Measurements from ENCODE around the gene NLRX1. TPM values are rescaled to one million over a fixed set of nuclear protein-coding genes. Genes with fewer than 3 reads are reported as not detected.

NLRX1 gene
- total and polyA plus RNA-seq, 5 experiments from 2014 or later = 4.0 to 10.9 (median 10.3) TPM

- POLR2A ChIA-PET = interaction anchor here (0.5 to 1.2 kb wide), 4 partner anchors 12 to 361 kb away, joined by 3 to 10 read pairs (median 4); no protein-coding TSS in a partner anchor
- Mint-ChIP-seq H3K36me3 (peaks cover 4 to 35% (median 12%) of the 10 kb centered on the region in 3 donors), H3K9me3 (no peaks in the 10 kb centered on the region), H3K27me3 (no peaks in the 10 kb centered on the region), H3K27ac (peak overlapping the region; percentile 6 to 93 (median 73)), H3K4me3 (peak overlapping the region; percentile 20 to 83 (median 66)), H3K4me1 (peaks cover 17 to 56% (median 50%) of the 10 kb centered on the region in 4 donors)
- DNase-seq (no peak), ATAC-seq (no peak)
These were observed 60.8 kb downstream of the NLRX1 start for GRCh38 chr11:119229288-119229672.

GRCh38 chr11:119229741-119230140, 61.2 kb downstream of the NLRX1 start:
- Mint-ChIP-seq H3K27me3 (no peaks in the 10 kb centered on the region), H3K36me3 (peaks cover 4 to 36% (median 14%) of the 10 kb centered on the region in 3 donors), H3K4me1 (peaks cover 19 to 56% (median 46%) of the 10 kb centered on the region in 4 donors), H3K9me3 (no peaks in the 10 kb centered on the region), H3K4me3 (peak overlapping the region in 1 of 10 donors; percentile 71), H3K27ac (peak overlapping the region in 4 of 10 donors; percentile 57 to 93 (median 72))
- POLR2A ChIA-PET = interaction anchor here (0.5 to 1.2 kb wide), 3 partner anchors 11 to 48 kb away, joined by 3 to 10 read pairs (median 4); no protein-coding TSS in a partner anchor
- ATAC-seq = no peak
- DNase-seq = no peak

Other genes starting within 250 kb of the NLRX1 start
- 100 to 1,000 TPM; 283 TPM for gene BCL9L, start 242.8 kb upstream of the NLRX1 start, total RNA-seq
- 1 to 10 TPM; 3.1 to 8.7 (median 4.3) TPM for gene BCL9L, start 242.8 kb upstream of the NLRX1 start, polyA plus RNA-seq
- gene UPK2, start 212.4 kb upstream of the NLRX1 start, total RNA-seq = under 1 TPM in 1 of 2 experiments, not detected in 1; 0.52 TPM
- under 1 TPM in 1 of 3 donors, not detected in 2; 0.22 TPM for gene UPK2, start 212.4 kb upstream of the NLRX1 start, polyA plus RNA-seq
- gene FOXR1, start 197.0 kb upstream of the NLRX1 start, total RNA-seq = not detected
- not detected for gene FOXR1, start 197.0 kb upstream of the NLRX1 start, polyA plus RNA-seq
- gene CENATAC, start 170.6 kb upstream of the NLRX1 start, total RNA-seq = 100 to 1,000 TPM; 141 to 144 TPM
- 1 to 10 TPM; 6.1 to 9.1 (median 8.7) TPM for gene CENATAC, start 170.6 kb upstream of the NLRX1 start, polyA plus RNA-seq
- gene RPS25, start 150.4 kb upstream of the NLRX1 start, total RNA-seq = 1,000 to 10,000 TPM; 2,469 to 2,482 TPM
- gene RPS25, start 150.4 kb upstream of the NLRX1 start, polyA plus RNA-seq = 1,000 to 10,000 TPM; 5,252 to 6,742 (median 6,279) TPM
- gene TRAPPC4, start 150.0 kb upstream of the NLRX1 start, total RNA-seq = 100 to 1,000 TPM; 100 to 109 TPM
- 10 to 100 TPM; 73.0 to 97.6 (median 86.1) TPM for gene TRAPPC4, start 150.0 kb upstream of the NLRX1 start, polyA plus RNA-seq
- 10 to 100 TPM; 15.3 to 17.1 TPM for gene SLC37A4, start 137.8 kb upstream of the NLRX1 start, total RNA-seq
- gene SLC37A4, start 137.8 kb upstream of the NLRX1 start, polyA plus RNA-seq = 10 to 100 TPM in 2 of 3 donors, 1 to 10 TPM in 1; 9.7 to 12.8 (median 12.1) TPM
- 10 to 100 TPM; 65.1 to 69.6 TPM for gene HYOU1, start 111.5 kb upstream of the NLRX1 start, total RNA-seq
- gene HYOU1, start 111.5 kb upstream of the NLRX1 start, polyA plus RNA-seq = 10 to 100 TPM; 14.1 to 17.1 (median 15.8) TPM
- 10 to 100 TPM; 63.3 to 68.0 TPM for gene VPS11, start 100.9 kb upstream of the NLRX1 start, total RNA-seq
- gene VPS11, start 100.9 kb upstream of the NLRX1 start, polyA plus RNA-seq = 10 to 100 TPM; 43.2 to 58.4 (median 44.8) TPM
- 1 to 10 TPM; 6.9 to 8.0 TPM for gene HMBS, start 83.8 kb upstream of the NLRX1 start, total RNA-seq
- 10 to 100 TPM; 20.0 to 32.7 (median 24.3) TPM for gene HMBS, start 83.8 kb upstream of the NLRX1 start, polyA plus RNA-seq
- gene DPAGT1, start 66.9 kb upstream of the NLRX1 start, total RNA-seq = 10 to 100 TPM; 29.0 to 37.5 TPM
- gene DPAGT1, start 66.9 kb upstream of the NLRX1 start, polyA plus RNA-seq = 10 to 100 TPM; 28.7 to 30.8 (median 29.0) TPM
- 10 to 100 TPM; 27.0 to 27.8 TPM for gene C2CD2L, start 61.4 kb upstream of the NLRX1 start, total RNA-seq
- gene C2CD2L, start 61.4 kb upstream of the NLRX1 start, polyA plus RNA-seq = 1 to 10 TPM; 3.4 to 10.0 (median 4.0) TPM
- gene HINFP, start 47.1 kb upstream of the NLRX1 start, total RNA-seq = 10 to 100 TPM; 66.0 to 68.6 TPM
- 10 to 100 TPM in 1 of 3 donors, 1 to 10 TPM in 2; 7.3 to 24.9 (median 7.5) TPM for gene HINFP, start 47.1 kb upstream of the NLRX1 start, polyA plus RNA-seq
- not detected for gene ABCG4, start 19.7 kb upstream of the NLRX1 start, total RNA-seq
- gene ABCG4, start 19.7 kb upstream of the NLRX1 start, polyA plus RNA-seq = not detected
- gene NHERF4, start 16.8 kb downstream of the NLRX1 start, total RNA-seq = under 1 TPM; 0.42 to 0.55 TPM
- not detected for gene NHERF4, start 16.8 kb downstream of the NLRX1 start, polyA plus RNA-seq
- gene CBL, start 37.6 kb downstream of the NLRX1 start, total RNA-seq = 10 to 100 TPM; 46.9 to 51.6 TPM
- 10 to 100 TPM; 11.5 to 16.1 (median 12.2) TPM for gene CBL, start 37.6 kb downstream of the NLRX1 start, polyA plus RNA-seq
- gene MCAM, start 148.4 kb downstream of the NLRX1 start, total RNA-seq = under 1 TPM; 0.33 to 0.55 TPM
- gene MCAM, start 148.4 kb downstream of the NLRX1 start, polyA plus RNA-seq = 1 to 10 TPM in 1 of 3 donors, under 1 TPM in 2; 0.35 to 1.2 (median 0.65) TPM
- 10 to 100 TPM; 19.8 to 21.1 TPM for gene RNF26, start 165.8 kb downstream of the NLRX1 start, total RNA-seq
- 10 to 100 TPM; 37.0 to 45.9 (median 39.6) TPM for gene RNF26, start 165.8 kb downstream of the NLRX1 start, polyA plus RNA-seq
- not detected for gene C1QTNF5, start 172.2 kb downstream of the NLRX1 start, total RNA-seq
- gene C1QTNF5, start 172.2 kb downstream of the NLRX1 start, polyA plus RNA-seq = not detected
- gene MFRP, start 178.0 kb downstream of the NLRX1 start, total RNA-seq = not detected
- not detected for gene MFRP, start 178.0 kb downstream of the NLRX1 start, polyA plus RNA-seq
- gene USP2, start 213.0 kb downstream of the NLRX1 start, total RNA-seq = under 1 TPM; 0.16 to 0.23 TPM
- gene USP2, start 213.0 kb downstream of the NLRX1 start, polyA plus RNA-seq = under 1 TPM in 1 of 3 donors, not detected in 2; 0.13 TPM

All from naive thymus-derived CD8-positive, alpha-beta T cell (primary cell).